NCI-H2196 (cell line): ENCODE results near the gene OR52E2.

Experiments used
- DNase-seq: peaks from one replicate; lab custom pipeline; 2025; ENCODE audit not compliant: unreplicated experiment; lab: John Stamatoyannopoulos, UW

OR52E2 gene

DNA sequence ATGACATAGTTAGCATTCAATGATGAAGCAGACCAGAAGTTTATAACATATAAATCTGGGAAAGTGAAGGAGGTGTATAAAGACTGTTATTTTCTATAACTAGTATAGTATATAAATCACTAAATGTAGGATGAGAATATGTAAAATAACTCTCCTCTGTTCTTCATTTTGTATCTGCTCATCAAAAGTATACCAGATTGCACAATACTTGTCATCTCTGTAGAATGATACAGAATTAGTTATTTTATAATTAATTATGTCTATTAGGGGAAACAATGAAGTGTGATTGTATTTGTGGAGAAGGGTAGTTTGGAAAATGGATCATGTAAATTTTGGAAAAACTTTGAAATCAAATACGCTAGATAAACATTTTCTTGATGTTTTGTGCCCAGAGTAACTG is 46.4 kb downstream of the OR52E2 start:
- no peak for DNase-seq

DNA sequence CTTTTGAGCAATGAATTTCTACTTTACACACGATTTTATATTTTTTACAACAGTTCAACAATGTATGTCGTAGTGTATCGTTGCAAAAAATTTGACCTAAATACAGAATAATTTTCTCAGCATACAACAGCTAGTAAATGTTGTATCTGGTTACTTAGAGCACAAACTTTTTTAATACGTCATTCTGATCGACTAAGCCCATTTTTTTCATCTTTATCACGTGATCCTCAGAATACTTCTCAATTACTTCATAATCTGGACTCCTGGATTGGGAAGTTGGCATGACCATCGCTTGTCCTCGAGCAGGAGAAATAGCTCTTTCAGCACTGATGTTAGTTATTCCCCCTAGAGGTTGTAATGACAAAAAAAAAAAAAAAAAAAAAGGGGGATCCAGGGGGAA is 48.2 kb downstream of the OR52E2 start:
- no peak for DNase-seq
